Measurements from ENCODE around the gene CDH24. TPM values are rescaled to one million over a fixed set of nuclear protein-coding genes. Genes with fewer than 3 reads are reported as not detected.

CDH24 gene
- total and polyA plus RNA-seq, 2 experiments from 2014 or later, result 4.4 to 17.8 TPM

GRCh38 chr14:23057757-23058653 lies 685 bp upstream of the CDH24 start:
- Histone ChIP-seq H4K20me1 (replicated peaks; ENCODE audit: insufficient read depth) (peaks cover 16% of the 10 kb centered on the region), H3K4me1 (ENCODE audit: insufficient read depth) (peaks cover 14% of the 10 kb centered on the region; the same call in 1 of the 2 replicates), H3K27ac (ENCODE audit: low read depth) (peak overlapping the region; percentile 85), H3K79me2 (replicated peaks; ENCODE audit: insufficient read depth) (0 out of 2 replicates have a peak, but pooled peaks cover 3% of the 10 kb centered on the region), H2AFZ (peak overlapping the region; percentile 88), H3K9me2 (ENCODE audit: insufficient read depth) (no peaks in the 10 kb centered on the region), H3K4me2 (peak overlapping the region; percentile 98), H3K36me3 (ENCODE audit: insufficient read depth) (peaks cover 22% of the 10 kb centered on the region), H3F3A (replicated peaks; ENCODE audit: low read depth) (peaks cover 32% of the 10 kb centered on the region), H3K4me3 (peak overlapping the region; percentile 86), H3K27me3 (ENCODE audit: insufficient read depth) (peaks cover 4% of the 10 kb centered on the region; the same call in 1 of the 2 replicates)
- no peaks in the 10 kb centered on the region for H3K9me3 Mint-ChIP-seq
- ATAC-seq (peak; percentile 70), DNase-seq (ENCODE audit: low spot score) (peak; percentile 96)
- peaks cover 58% of the 10 kb centered on the region for H3K36me3 Mint-ChIP-seq (ENCODE audit: low read depth)
- peak overlapping the region; percentile 85 for H3K4me3 Mint-ChIP-seq
- peak overlapping the region; percentile 90 for H3K27ac Mint-ChIP-seq
- TF ChIP-seq ETS1 (IDR thresholded peaks at IDR 0.05) (no peak), POLR2AphosphoS5 (IDR thresholded peaks at IDR 0.05; ENCODE audit: low read depth) (peak; percentile 67), REST (IDR thresholded peaks at IDR 0.05; ENCODE audit: unreplicated experiment) (no peak), EZH2phosphoT487 (IDR thresholded peaks at IDR 0.05; ENCODE audit: unreplicated experiment) (no peak), CTCF (conservative IDR thresholded peaks at IDR 0.05; ENCODE audit: low read depth in 2 of 2) (peak; percentile 83 to 90)
- H3K4me1 Mint-ChIP-seq, result peaks cover 18% of the 10 kb centered on the region
- H3K27me3 Mint-ChIP-seq (ENCODE audit: insufficient read depth, low read depth, poor library complexity), result peaks cover 18% of the 10 kb centered on the region
